Stimulated activated CD4-positive, alpha-beta T cell treated with anti-CD3 and anti-CD28 coated beads, Interleukin-1b, Interleukin-23, amount 100 ng/mL, for 4 hours (primary cell): ENCODE measurements around the gene MAN2A2.
"Not testable (repeated sequence)": the region's sequence is repeated elsewhere in the genome, so short reads cannot be mapped to it uniquely, and the experiment has no call there.

Experiments used
- DNase-seq, 2 donors: peaks; one replicate each; pipeline ENCODE4 v3.0.0-alpha.2; 2020; ENCODE audit warnings: low read depth in 2 of 2

Gene MAN2A2

GRCh38 chr15:90918034-90918788 is 15.1 kb downstream of the MAN2A2 start:
- DNase-seq: no peak

- no peak for DNase-seq
Measured at GRCh38 chr15:90918835-90919234, 15.7 kb downstream of the MAN2A2 start.

- no peak for DNase-seq
Measured at GRCh38 chr15:90921887-90922286, 18.8 kb downstream of the MAN2A2 start.

GRCh38 chr15:90922712-90923322 is 19.7 kb downstream of the MAN2A2 start:
- not testable (repeated sequence) for DNase-seq

- no peak for DNase-seq
Measured at GRCh38 chr15:90924375-90924774, 21.3 kb downstream of the MAN2A2 start.

GRCh38 chr15:90926766-90927165 is 23.7 kb downstream of the MAN2A2 start:
- DNase-seq: not testable (repeated sequence)

GRCh38 chr15:90928106-90928505 is 25.0 kb downstream of the MAN2A2 start:
- DNase-seq: not testable (repeated sequence)

GRCh38 chr15:90929246-90930019 is 26.3 kb downstream of the MAN2A2 start:
- DNase-seq: no peak

GRCh38 chr15:90930861-90931574 is 27.9 kb downstream of the MAN2A2 start:
- peak in 1 of 2 donors; percentile 12 for DNase-seq

- no peak for DNase-seq
Measured at GRCh38 chr15:90931575-90931827, 28.4 kb downstream of the MAN2A2 start.

GRCh38 chr15:90931828-90932659 is 28.9 kb downstream of the MAN2A2 start, which contains the start of gene HDDC3:
TSS of gene HDDC3 (minus strand) at chr15:90932549. CDS start at chr15:90932540, 9 bp downstream.
- peak; percentile 86 to 95 for DNase-seq

GRCh38 chr15:90932660-90932991 is 29.5 kb downstream of the MAN2A2 start:
- no peak for DNase-seq

GRCh38 chr15:90933301-90933700 is 30.2 kb downstream of the MAN2A2 start:
- no peak for DNase-seq

- DNase-seq: peak; percentile 74 to 77
Measured at GRCh38 chr15:90934256-90934948, 31.3 kb downstream of the MAN2A2 start.

GRCh38 chr15:90934949-90935751 is 32.0 kb downstream of the MAN2A2 start, which contains the start of gene UNC45A:
TSS of gene UNC45A (plus strand) at chr15:90935285. CDS start at chr15:90935325, 40 bp downstream.
- peak; percentile 94 to 98 for DNase-seq

- DNase-seq: no peak
Measured at GRCh38 chr15:90936823-90937222, 33.7 kb downstream of the MAN2A2 start.

- DNase-seq: no peak
Measured at GRCh38 chr15:90938261-90938660, 35.2 kb downstream of the MAN2A2 start.

- DNase-seq: no peak
Measured at GRCh38 chr15:90939756-90940155, 36.7 kb downstream of the MAN2A2 start.

- no peak for DNase-seq
Measured at GRCh38 chr15:90941038-90941437, 37.9 kb downstream of the MAN2A2 start.
